Measurements from ENCODE around the gene GIGYF2.
A peak's percentile ranks its signal among the peaks of the same experiment; 100 is the strongest.
"Not testable (repeated sequence)": the region's sequence is repeated elsewhere in the genome, so short reads cannot be mapped to it uniquely, and the experiment has no call there.

The GIGYF2 gene

DNA sequence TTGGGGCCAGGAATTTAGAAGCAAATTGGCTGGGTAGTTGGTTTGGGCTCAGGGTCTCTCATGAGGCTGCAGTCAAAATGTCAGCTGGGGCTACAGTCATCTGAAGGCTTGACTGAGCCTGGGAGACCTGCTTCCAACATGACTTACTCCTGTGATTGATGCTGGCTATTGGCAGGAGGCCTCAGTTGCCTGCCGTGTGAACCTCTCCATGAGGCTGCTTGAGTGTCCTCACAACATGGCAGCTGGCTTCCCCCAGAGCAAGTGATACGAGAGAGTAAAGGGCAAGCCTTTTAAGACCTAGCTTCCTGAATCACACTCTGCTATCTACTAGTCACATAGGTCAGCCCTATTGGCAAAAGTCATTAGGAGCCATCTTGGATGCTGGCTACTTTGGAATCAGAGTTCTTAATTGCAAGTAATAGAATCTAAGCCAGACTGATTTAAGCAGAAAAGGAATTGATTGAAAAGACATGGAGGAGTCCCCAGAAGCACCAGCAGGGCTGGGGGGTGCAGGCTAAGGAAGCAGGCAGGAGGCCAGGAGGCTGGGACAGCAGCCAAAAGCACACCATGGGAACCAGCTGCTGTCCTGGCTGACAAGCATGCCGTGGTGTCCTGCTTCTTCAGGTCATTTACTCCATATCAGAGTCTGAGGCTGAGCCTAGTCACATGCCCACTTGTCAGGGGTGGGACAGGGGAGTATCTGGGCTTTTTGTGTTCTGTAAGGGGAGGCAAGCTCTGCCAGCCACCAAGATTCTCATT is 7.8 kb upstream of the GIGYF2 start:
- WGBS, 2 experiments (ENCODE audit: insufficient coverage in 2 of 2), result 82 to 84% methylated on average over 2 to 3 of the region's 3 CpGs
- no peaks in the 10 kb centered on the region for H3K36me3 ChIP-seq (ENCODE audit: control insufficient read depth, insufficient read depth, low read length)
- no peaks in the 10 kb centered on the region for H3K9me3 ChIP-seq (ENCODE audit: control insufficient read depth, low read length)
- no peaks in the 10 kb centered on the region for H3K4me1 ChIP-seq (ENCODE audit: control insufficient read depth, insufficient read depth, low read length, poor library complexity, severe bottlenecking)
- no peak overlapping the region for H3K4me3 ChIP-seq (ENCODE audit: extremely low read depth, insufficient read depth, low read length, poor library complexity, severe bottlenecking)
- H3K27ac ChIP-seq (ENCODE audit: low read depth, low read length, severe bottlenecking), result no peak overlapping the region

DNA sequence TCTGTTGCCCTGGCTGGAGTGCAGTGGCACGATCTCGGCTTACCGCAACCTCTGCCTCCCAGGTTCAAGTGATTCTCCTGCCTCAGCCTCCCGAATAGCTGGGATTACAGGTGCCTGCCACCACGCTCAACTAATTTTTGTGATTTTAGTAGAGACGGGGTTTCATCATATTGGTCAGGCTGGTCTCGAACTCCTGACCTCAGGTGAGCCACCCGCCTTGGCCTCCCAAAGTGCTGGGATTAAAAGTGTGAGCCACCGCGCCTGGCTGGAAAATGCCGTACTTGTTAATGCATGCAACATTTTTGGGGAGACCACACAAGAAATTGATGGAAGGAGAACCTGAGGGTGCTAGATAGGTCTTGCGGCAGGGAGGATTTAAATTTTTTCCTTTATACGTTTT is 6.0 kb upstream of the GIGYF2 start:
- H3K9me3 ChIP-seq (ENCODE audit: control insufficient read depth, low read length); H3K4me3 ChIP-seq (ENCODE audit: extremely low read depth, insufficient read depth, low read length, poor library complexity, severe bottlenecking); H3K36me3 ChIP-seq (ENCODE audit: control insufficient read depth, insufficient read depth, low read length); H3K27ac ChIP-seq (ENCODE audit: low read depth, low read length, severe bottlenecking); H3K4me1 ChIP-seq (ENCODE audit: control insufficient read depth, insufficient read depth, low read length, poor library complexity, severe bottlenecking): not testable (repeated sequence)
- WGBS, 2 experiments (ENCODE audit: insufficient coverage in 2 of 2), result 97 to 100% methylated on average over 4 to 9 of the region's 13 CpGs

DNA sequence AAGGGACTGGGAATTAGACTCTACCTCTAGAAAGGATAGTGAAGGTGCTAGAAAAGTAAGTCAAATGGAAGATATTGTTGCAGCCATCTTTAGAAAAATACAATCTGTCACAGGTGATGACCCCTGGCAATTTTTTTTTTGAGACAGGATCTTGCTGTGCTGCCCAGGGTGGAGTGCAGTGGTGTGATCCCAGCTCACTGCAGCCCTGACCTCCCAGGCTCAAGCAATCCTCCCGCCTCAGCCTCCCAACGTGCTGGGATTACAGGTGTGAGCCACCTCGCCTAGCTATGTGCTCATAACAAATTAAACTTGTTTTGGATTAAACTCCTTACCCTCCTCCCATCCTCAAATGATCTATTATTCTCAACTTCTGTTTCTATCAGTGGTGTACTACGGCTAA is 3.8 kb upstream of the GIGYF2 start:
- H3K36me3 ChIP-seq (ENCODE audit: control insufficient read depth, insufficient read depth, low read length), result no peaks in the 10 kb centered on the region
- no peak overlapping the region for H3K27ac ChIP-seq (ENCODE audit: low read depth, low read length, severe bottlenecking)
- H3K4me1 ChIP-seq (ENCODE audit: control insufficient read depth, insufficient read depth, low read length, poor library complexity, severe bottlenecking), result peaks cover 5% of the 10 kb centered on the region
- WGBS, 2 experiments (ENCODE audit: insufficient coverage in 2 of 2), result 86 to 94% methylated on average over 3 to 4 of the region's 4 CpGs
- no peaks in the 10 kb centered on the region for H3K9me3 ChIP-seq (ENCODE audit: control insufficient read depth, low read length)
- no peak overlapping the region for H3K4me3 ChIP-seq (ENCODE audit: extremely low read depth, insufficient read depth, low read length, poor library complexity, severe bottlenecking)

DNA sequence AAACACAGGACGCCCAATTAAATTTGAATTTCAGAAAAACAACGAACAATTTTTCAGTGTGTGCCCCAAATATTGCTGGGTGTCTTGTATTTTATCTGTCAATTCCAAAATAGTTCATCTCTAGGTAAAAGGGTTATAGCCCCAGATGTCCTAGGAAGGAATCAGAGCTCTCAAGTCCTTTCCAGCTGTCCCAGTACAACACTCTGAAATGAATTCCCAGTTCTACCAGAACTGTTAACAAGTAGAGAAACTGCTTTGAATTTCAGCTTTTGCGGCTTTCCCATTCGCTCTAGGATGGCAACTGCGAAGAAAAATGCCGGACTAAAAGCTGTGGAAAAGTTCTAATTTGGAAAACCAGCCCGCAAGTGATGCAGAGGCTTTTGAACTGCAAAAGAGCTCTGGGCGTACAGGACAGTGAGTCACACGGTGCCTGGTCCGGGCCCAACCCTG is 497 bp upstream of the GIGYF2 start:
- peak overlapping the region; percentile 69 for H3K27ac ChIP-seq (ENCODE audit: low read depth, low read length, severe bottlenecking)
- no peaks in the 10 kb centered on the region for H3K9me3 ChIP-seq (ENCODE audit: control insufficient read depth, low read length)
- H3K4me3 ChIP-seq (ENCODE audit: extremely low read depth, insufficient read depth, low read length, poor library complexity, severe bottlenecking), result peak overlapping the region; percentile 92
- peaks cover 21% of the 10 kb centered on the region for H3K4me1 ChIP-seq (ENCODE audit: control insufficient read depth, insufficient read depth, low read length, poor library complexity, severe bottlenecking)
- H3K36me3 ChIP-seq (ENCODE audit: control insufficient read depth, insufficient read depth, low read length), result peaks cover 6% of the 10 kb centered on the region
- WGBS, 2 experiments (ENCODE audit: insufficient coverage in 2 of 2), result 54 to 59% methylated on average over 9 of the region's 10 CpGs

DNA sequence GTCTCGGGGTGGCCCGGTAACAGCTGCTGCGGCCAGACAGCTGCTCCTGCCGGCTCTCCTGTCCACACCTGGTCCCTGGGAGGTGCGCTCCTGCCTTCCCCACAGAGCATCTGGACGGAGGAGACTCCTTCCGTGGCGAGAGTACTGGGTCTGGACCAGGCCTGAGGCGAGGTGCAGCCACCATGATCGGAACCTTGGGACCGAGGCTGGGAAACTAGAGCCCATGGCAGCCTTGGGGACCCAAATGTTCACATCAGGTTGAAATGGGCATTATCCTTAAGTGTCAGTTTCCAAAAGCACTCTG is 628 bp downstream of the GIGYF2 start:
- Histone ChIP-seq H3K4me3 (ENCODE audit: extremely low read depth, insufficient read depth, low read length, poor library complexity, severe bottlenecking) (peak overlapping the region; percentile 92), H3K9me3 (ENCODE audit: control insufficient read depth, low read length) (no peaks in the 10 kb centered on the region), H3K36me3 (ENCODE audit: control insufficient read depth, insufficient read depth, low read length) (peaks cover 9% of the 10 kb centered on the region), H3K27ac (ENCODE audit: low read depth, low read length, severe bottlenecking) (peak overlapping the region; percentile 91), H3K4me1 (ENCODE audit: control insufficient read depth, insufficient read depth, low read length, poor library complexity, severe bottlenecking) (peaks cover 21% of the 10 kb centered on the region)
- WGBS, 2 experiments (ENCODE audit: insufficient coverage in 2 of 2), result 0% methylated on average over 9 to 11 of the region's 11 CpGs

DNA sequence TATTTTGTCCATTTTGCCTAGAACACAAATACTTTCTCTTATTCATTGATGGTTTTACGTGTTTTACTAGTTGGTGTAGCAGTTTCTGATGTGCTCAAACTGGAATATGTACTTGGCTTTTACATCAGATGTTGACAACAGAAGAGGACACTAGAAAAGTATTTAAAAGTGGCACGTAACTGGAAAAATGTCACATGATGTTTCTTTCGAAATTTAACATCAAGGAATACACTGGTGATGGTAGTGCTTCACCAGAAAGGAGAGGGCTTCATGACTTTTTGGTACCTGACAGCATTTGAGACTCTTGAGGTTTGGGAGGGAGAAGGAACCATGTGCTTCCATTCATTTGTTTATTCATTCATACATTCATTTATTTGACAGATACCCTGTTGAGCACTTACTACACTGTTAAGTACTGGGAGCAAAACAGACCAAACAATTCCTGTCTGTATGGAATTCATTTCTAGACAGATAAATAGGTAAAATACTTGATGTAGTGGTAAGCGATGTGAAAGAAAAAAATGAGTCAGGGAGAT is 1.5 kb downstream of the GIGYF2 start:
- 78 to 82% methylated on average over 3 of the region's 4 CpGs for WGBS, 2 experiments (ENCODE audit: insufficient coverage in 2 of 2)
- Histone ChIP-seq H3K36me3 (ENCODE audit: control insufficient read depth, insufficient read depth, low read length) (peaks cover 15% of the 10 kb centered on the region), H3K9me3 (ENCODE audit: control insufficient read depth, low read length) (no peaks in the 10 kb centered on the region), H3K4me1 (ENCODE audit: control insufficient read depth, insufficient read depth, low read length, poor library complexity, severe bottlenecking) (peaks cover 21% of the 10 kb centered on the region), H3K4me3 (ENCODE audit: extremely low read depth, insufficient read depth, low read length, poor library complexity, severe bottlenecking) (peak overlapping the region; percentile 92), H3K27ac (ENCODE audit: low read depth, low read length, severe bottlenecking) (no peak overlapping the region)

DNA sequence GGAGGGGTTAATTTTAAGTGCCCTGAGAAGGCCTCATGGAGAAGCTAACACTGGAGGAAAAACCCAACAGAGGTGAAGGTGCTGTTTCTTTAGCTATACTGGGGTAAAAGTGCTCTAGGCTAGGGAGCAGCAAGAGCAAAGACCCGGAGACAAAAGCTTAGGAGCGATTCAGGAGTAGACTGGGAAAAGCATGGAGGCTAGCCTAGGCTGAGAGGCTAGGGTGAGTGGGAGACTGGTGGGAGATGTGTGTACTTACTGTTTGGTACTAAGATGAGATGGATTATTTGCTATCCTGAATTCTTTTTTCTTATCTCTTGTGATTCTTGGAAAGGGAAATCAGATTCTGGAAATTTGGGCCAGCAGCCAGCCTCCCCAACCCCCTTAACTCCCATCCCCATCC is 2.0 kb downstream of the GIGYF2 start:
- Histone ChIP-seq H3K36me3 (ENCODE audit: control insufficient read depth, insufficient read depth, low read length) (peaks cover 20% of the 10 kb centered on the region), H3K4me3 (ENCODE audit: extremely low read depth, insufficient read depth, low read length, poor library complexity, severe bottlenecking) (peak overlapping the region; percentile 92), H3K9me3 (ENCODE audit: control insufficient read depth, low read length) (no peaks in the 10 kb centered on the region), H3K4me1 (ENCODE audit: control insufficient read depth, insufficient read depth, low read length, poor library complexity, severe bottlenecking) (peaks cover 21% of the 10 kb centered on the region), H3K27ac (ENCODE audit: low read depth, low read length, severe bottlenecking) (no peak overlapping the region)
- WGBS, 2 experiments (ENCODE audit: insufficient coverage in 2 of 2), result 58 to 66% methylated on average over 2 of the region's 2 CpGs

DNA sequence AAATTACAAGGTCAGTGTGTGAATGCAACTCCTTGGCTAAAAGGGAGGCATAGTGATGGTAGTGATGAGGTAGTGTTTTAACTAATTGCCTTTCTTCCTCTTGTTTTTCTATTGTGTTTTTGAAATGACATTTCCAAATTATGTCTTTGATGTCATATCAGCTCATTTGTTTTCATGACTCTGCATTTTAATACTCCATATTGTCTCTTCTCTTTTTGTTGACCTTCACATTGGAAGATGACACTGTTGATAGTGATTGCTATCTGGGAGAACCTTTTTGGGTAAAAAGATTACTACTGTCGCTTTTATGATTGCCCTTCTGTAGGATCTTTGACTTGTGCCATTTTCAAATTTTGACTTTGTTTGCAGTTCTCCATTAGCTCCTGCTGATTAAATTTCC is 3.0 kb downstream of the GIGYF2 start:
- Histone ChIP-seq H3K4me3 (ENCODE audit: extremely low read depth, insufficient read depth, low read length, poor library complexity, severe bottlenecking) (no peak overlapping the region), H3K9me3 (ENCODE audit: control insufficient read depth, low read length) (no peaks in the 10 kb centered on the region), H3K27ac (ENCODE audit: low read depth, low read length, severe bottlenecking) (no peak overlapping the region), H3K36me3 (ENCODE audit: control insufficient read depth, insufficient read depth, low read length) (peaks cover 28% of the 10 kb centered on the region), H3K4me1 (ENCODE audit: control insufficient read depth, insufficient read depth, low read length, poor library complexity, severe bottlenecking) (peaks cover 21% of the 10 kb centered on the region)
- 100% methylated on average over 1 of the region's 1 CpG for WGBS, 2 experiments (ENCODE audit: insufficient coverage in 2 of 2)

DNA sequence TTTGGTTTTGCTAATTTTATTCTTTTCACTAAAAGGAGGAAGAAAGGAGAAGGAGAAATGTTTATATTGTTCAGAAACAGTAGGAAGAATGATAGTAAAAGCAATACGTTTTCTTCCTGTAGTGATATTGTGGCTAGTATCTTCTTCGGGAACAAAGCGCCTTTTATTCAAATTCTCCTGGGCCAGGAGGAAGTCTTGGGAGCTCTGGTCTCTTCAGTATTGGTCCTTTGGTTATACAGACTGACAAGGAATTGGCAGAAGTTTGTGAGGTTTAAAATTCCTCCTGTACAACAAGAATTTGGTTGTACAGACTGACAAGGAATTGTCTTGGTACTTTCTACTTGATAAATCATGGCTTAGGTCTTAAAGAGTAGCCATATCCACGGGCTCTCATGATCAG is 9.9 kb downstream of the GIGYF2 start:
- Histone ChIP-seq H3K9me3 (ENCODE audit: control insufficient read depth, low read length) (no peaks in the 10 kb centered on the region), H3K36me3 (ENCODE audit: control insufficient read depth, insufficient read depth, low read length) (peaks cover 49% of the 10 kb centered on the region), H3K27ac (ENCODE audit: low read depth, low read length, severe bottlenecking) (no peak overlapping the region), H3K4me1 (ENCODE audit: control insufficient read depth, insufficient read depth, low read length, poor library complexity, severe bottlenecking) (no peaks in the 10 kb centered on the region), H3K4me3 (ENCODE audit: extremely low read depth, insufficient read depth, low read length, poor library complexity, severe bottlenecking) (no peak overlapping the region)
- 90 to 91% methylated on average over 4 of the region's 4 CpGs for WGBS, 2 experiments (ENCODE audit: insufficient coverage in 2 of 2)

DNA sequence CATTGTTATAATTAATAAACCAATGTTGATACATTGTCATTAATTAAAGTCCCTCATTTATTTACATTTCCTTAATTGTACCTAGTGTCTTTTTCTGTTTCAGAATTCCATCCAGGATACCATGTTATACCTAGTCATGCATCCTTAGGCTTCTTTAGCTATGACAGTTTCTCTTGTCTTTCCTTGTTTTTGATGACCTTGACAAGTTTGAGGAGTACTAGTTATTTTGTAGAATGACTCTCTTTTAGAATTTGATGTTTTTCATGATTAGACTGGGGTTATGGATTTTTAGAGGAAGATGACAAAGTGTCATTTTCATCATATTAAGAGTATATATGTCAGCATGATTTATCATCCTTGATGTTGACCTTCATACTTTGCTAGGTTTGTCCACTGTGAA is 16.4 kb downstream of the GIGYF2 start:
- Histone ChIP-seq H3K27ac (ENCODE audit: low read depth, low read length, severe bottlenecking) (no peak overlapping the region), H3K4me3 (ENCODE audit: extremely low read depth, insufficient read depth, low read length, poor library complexity, severe bottlenecking) (no peak overlapping the region), H3K36me3 (ENCODE audit: control insufficient read depth, insufficient read depth, low read length) (peaks cover 41% of the 10 kb centered on the region), H3K9me3 (ENCODE audit: control insufficient read depth, low read length) (no peaks in the 10 kb centered on the region), H3K4me1 (ENCODE audit: control insufficient read depth, insufficient read depth, low read length, poor library complexity, severe bottlenecking) (no peaks in the 10 kb centered on the region)

DNA sequence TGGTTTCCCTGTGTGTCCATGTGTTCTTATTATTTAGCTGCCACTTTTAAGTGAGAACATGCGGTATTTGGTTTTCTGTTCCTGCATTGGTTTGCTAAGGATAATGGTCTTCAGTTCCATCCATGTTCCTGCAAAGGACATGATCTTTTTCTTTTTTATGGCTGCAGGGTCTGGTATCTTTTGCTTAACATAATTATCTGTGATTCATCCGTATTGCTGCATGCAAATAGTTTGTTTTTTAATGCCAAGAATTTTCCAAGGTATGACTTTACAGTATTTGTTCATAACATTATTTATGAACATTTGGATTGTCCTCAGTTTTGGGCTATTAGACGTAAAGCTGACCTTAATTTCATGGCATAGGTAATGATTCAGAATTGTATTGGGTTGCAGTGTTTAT is 17.8 kb downstream of the GIGYF2 start:
- Histone ChIP-seq H3K9me3 (ENCODE audit: control insufficient read depth, low read length) (no peaks in the 10 kb centered on the region), H3K36me3 (ENCODE audit: control insufficient read depth, insufficient read depth, low read length) (peaks cover 40% of the 10 kb centered on the region), H3K27ac (ENCODE audit: low read depth, low read length, severe bottlenecking) (no peak overlapping the region), H3K4me3 (ENCODE audit: extremely low read depth, insufficient read depth, low read length, poor library complexity, severe bottlenecking) (no peak overlapping the region), H3K4me1 (ENCODE audit: control insufficient read depth, insufficient read depth, low read length, poor library complexity, severe bottlenecking) (no peaks in the 10 kb centered on the region)
- WGBS, 2 experiments (ENCODE audit: insufficient coverage in 2 of 2), result 100% methylated on average over 1 of the region's 3 CpGs; no CpG with 5 or more reads in 1 of the 2 experiments

Measured in mesodermal cell (in vitro differentiated cells).